Keratinocyte (primary cell): ENCODE data around the gene ARID3A. TPM values are rescaled to one million over a fixed set of nuclear protein-coding genes. Genes with fewer than 3 reads are reported as not detected.

Experiments
- DNase-seq: peaks from one replicate; pipeline ENCODE4 v3.0.0-alpha.2; 2011; ENCODE audit warnings: low read depth, missing footprints, low spot score
- FAIRE-seq: peaks from 2 replicates; lab custom pipeline; 2011; peaks lifted over from hg19 to GRCh38; lab: Jason Lieb, UNC
- H2AFZ ChIP-seq: 2 replicates; pipeline ENCODE4 v1.6.0; 2012; ENCODE audit warnings: low read length, control low read depth, inconsistent platforms; ENCODE audit not compliant: control insufficient read depth
- H3K27ac ChIP-seq: 2 replicates; pipeline ENCODE4 v1.5.1; 2011; ENCODE audit warnings: low read length; ENCODE audit not compliant: control insufficient read depth, insufficient read depth
- H3K27me3 ChIP-seq: 3 replicates; pipeline ENCODE4 v1.6.0; 2011; ENCODE audit warnings: low read length; ENCODE audit not compliant: control insufficient read depth, insufficient read depth; ENCODE audit errors: extremely low read depth
- H3K36me3 ChIP-seq, 2 experiments: 2 replicates in 1 of 2; 3 replicates in 1 of 2; pipeline ENCODE4 v1.5.1; 2011; ENCODE audit warnings: low read length in 2 of 2, mild to moderate bottlenecking in 1 of 2; ENCODE audit not compliant: control insufficient read depth in 2 of 2, insufficient read depth in 2 of 2; ENCODE audit errors: extremely low read depth in 1 of 2
- H3K4me1 ChIP-seq: 3 replicates; pipeline ENCODE4 v1.5.1; 2011; ENCODE audit warnings: low read length; ENCODE audit not compliant: control insufficient read depth, insufficient read depth; ENCODE audit errors: extremely low read depth
- H3K4me2 ChIP-seq: 3 replicates; pipeline ENCODE4 v1.6.0; 2011; ENCODE audit warnings: low read depth, low read length; ENCODE audit not compliant: control insufficient read depth, insufficient read depth; ENCODE audit errors: extremely low read depth
- H3K4me3 ChIP-seq, 3 experiments: fragments of 200-600 bp in 1 of 3; sonication (generic) in 1 of 3; 2 replicates in 2 of 3; 3 replicates in 1 of 3; pipeline ENCODE4 v1.5.1; 2011 to 2016; ENCODE audit warnings: low read length in 3 of 3, mild to moderate bottlenecking in 3 of 3, control low read depth in 2 of 3, inconsistent platforms in 1 of 3, low read depth in 1 of 3, mixed read lengths in 1 of 3, mixed run types in 1 of 3, moderate library complexity in 1 of 3; ENCODE audit not compliant: control insufficient read depth in 2 of 3, insufficient read depth in 2 of 3; ENCODE audit errors: extremely low read depth in 1 of 3
- H3K79me2 ChIP-seq: 2 replicates; pipeline ENCODE4 v1.6.0; 2012; ENCODE audit warnings: low read length; ENCODE audit not compliant: control insufficient read depth, insufficient read depth
- H3K9ac ChIP-seq: 3 replicates; pipeline ENCODE4 v1.6.0; 2011; ENCODE audit warnings: low read length; ENCODE audit not compliant: control insufficient read depth, insufficient read depth; ENCODE audit errors: extremely low read depth
- H3K9me1 ChIP-seq: 3 replicates; pipeline ENCODE4 v1.6.0; 2011; ENCODE audit warnings: low read length; ENCODE audit not compliant: control insufficient read depth, insufficient read depth; ENCODE audit errors: extremely low read depth
- H3K9me3 ChIP-seq: 2 replicates; pipeline ENCODE4 v1.5.1; 2012; ENCODE audit warnings: low read depth, low read length; ENCODE audit not compliant: control insufficient read depth
- H4K20me1 ChIP-seq: 3 replicates; pipeline ENCODE4 v1.6.0; 2011; ENCODE audit warnings: low read length; ENCODE audit not compliant: control insufficient read depth, insufficient read depth; ENCODE audit errors: extremely low read depth
- CTCF ChIP-seq, 3 experiments: IDR thresholded peaks in 1 of 3; conservative IDR thresholded peaks in 1 of 3; optimal IDR thresholded peaks in 1 of 3; 2 replicates in 2 of 3; 3 replicates in 1 of 3; pipeline versions ENCODE3 to v1.5.1; 2011; ENCODE audit warnings: low read length in 3 of 3, mild to moderate bottlenecking in 3 of 3, moderate library complexity in 2 of 3, control low read depth in 1 of 3, inconsistent platforms in 1 of 3; ENCODE audit not compliant: insufficient read depth in 2 of 3; ENCODE audit errors: extremely low read depth in 1 of 3
- EZH2 ChIP-seq: IDR thresholded peaks from one replicate; pipeline ENCODE4 v1.6.1; 2012; ENCODE audit warnings: inconsistent platforms, mild to moderate bottlenecking, low read length, moderate library complexity
- dilution Hi-C: fragments of 300-500 bp; cut with MboI; formaldehyde crosslinking; loops from one replicate; pipeline ENCODE4 v1.7.0; 2020; ENCODE audit warnings: low sequenced_read_pairs; ENCODE audit not compliant: extremely low pct_ligation_motif_present
- polyA plus RNA-seq, 5 experiments: library from polyadenylated mRNA; depleted of rRNA in 3 of 5; stranded (reverse) in 3 of 5; stranded (forward) in 1 of 5; unstranded in 1 of 5; fragments of >200 nt; gene quantifications; 1 replicate in 1 of 5; 2 replicates in 3 of 5; 3 replicates in 1 of 5; pipeline versions ENCODE4 v1.2.1 to v1.2.3, GENCODE V29; 2011 to 2012; ENCODE audit warnings: missing spikeins in 2 of 5, low read depth in 1 of 5, low replicate concordance in 1 of 5

Gene ARID3A
- polyA plus RNA-seq, 1 donor (not counting 4 experiments of a cell fraction or from before 2014, with no cell fraction given), result 2.6 TPM

DNA sequence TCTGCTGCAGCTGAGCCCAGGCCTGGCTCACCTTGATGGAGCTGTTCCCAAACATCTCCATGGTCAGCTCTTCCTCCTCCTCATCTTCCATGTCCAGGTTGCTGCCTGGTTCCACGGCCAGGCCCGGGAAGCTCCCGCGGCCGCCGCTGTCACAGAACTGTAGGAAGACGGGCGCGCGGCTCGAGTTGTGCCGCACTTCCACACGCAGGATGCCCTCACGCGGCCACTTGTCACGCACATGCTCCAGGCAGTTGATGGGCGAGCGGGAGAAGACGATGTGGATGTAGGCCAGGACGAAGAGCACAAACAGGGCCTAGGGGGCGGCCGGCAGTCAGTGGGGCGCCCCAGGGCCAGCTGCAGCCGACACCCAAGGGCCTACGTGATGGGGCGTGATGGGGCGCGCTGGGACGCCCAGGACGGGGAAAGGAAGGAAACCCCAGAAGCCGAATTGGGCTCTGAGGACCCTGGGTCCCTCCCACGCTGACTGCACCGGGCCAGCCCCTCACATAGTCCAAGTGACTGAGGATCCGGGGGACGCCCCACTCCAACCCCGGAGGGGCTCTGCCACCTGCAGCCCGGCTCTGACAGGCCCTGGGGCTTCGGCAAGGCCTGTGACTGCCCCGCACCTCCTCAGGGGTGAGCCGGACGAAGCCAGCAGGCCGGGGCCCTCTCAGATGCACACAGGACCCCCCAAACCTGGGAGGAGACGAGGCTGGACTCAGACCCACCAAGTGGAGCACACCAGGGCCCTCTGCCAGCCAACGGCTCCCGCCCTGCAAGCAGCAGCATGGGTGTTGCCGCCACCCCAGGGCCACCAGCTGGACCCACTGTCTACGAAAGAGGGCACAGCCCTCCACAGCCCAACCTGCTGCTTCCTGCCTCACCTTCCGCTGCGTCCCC, 88.6 kb downstream of the ARID3A start:
- TF ChIP-seq CTCF (optimal IDR thresholded peaks at IDR 0.05 in 1 of 3, IDR thresholded peaks at IDR 0.05 in 1 of 3, conservative IDR thresholded peaks at IDR 0.05 in 1 of 3; ENCODE audit: extremely low read depth in 1 of 3, insufficient read depth in 2 of 3, low read length in 3 of 3) (no peak), EZH2 (no peak)
- no peaks in the 10 kb centered on the region for H3K9me3 ChIP-seq
- peaks cover 33% of the 10 kb centered on the region for H3K4me1 ChIP-seq
- H4K20me1 ChIP-seq, result peaks cover 26% of the 10 kb centered on the region
- H3K9ac ChIP-seq, result no peak overlapping the region
- no peak overlapping the region for H3K4me3 ChIP-seq
- no peaks in the 10 kb centered on the region for H3K27me3 ChIP-seq
- FAIRE-seq (no peak), DNase-seq (no peak)
- H2AFZ ChIP-seq, result no peak overlapping the region
- H3K36me3 ChIP-seq, result peaks cover 7 to 17% of the 10 kb centered on the region in 2 experiments
- no peak overlapping the region for H3K4me2 ChIP-seq
- H3K9me1 ChIP-seq, result peaks cover 4% of the 10 kb centered on the region
- H3K79me2 ChIP-seq, result peaks cover 66% of the 10 kb centered on the region
- dilution Hi-C loops, result no loop called here
- H3K27ac ChIP-seq, result no peak overlapping the region

DNA sequence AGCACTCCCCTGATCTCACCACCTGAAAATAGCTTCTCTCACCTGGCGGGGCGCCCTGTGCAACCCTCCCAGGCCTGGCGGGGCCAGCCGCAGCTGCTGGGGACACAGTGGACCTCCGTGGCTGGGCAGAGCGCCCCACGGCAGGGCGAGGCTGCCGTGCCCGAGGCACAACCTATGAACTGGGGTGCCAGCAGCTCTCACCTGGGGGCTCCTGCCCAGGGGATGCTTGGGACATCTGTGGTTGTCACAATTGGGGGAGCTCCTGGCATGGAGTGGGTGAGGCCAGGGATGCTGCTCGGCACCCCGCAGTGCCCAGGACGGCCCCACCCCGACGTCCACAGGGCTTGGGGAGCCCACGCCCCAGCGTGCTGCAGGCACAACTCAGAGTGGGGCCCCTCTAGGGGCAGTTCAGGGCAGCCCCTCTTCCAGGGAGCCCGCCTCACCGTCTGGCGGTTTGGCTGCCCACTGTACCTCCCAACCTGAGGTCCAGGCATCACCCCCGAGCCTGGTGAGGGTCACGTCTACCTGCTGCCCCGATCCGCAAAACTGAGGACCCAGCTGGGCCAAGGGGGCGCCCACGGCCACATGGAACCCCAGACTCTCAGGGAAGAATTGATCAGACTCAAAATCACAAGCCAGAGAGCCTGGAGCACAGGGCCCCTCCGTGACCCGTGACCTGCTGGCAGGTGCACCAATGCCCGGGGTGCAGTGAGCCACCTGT, 89.4 kb downstream of the ARID3A start:
- H2AFZ ChIP-seq, result no peak overlapping the region
- peaks cover 7 to 13% of the 10 kb centered on the region in 2 experiments for H3K36me3 ChIP-seq
- no peak overlapping the region for H3K27ac ChIP-seq
- peaks cover 4% of the 10 kb centered on the region for H3K9me1 ChIP-seq
- H3K4me1 ChIP-seq, result peaks cover 38% of the 10 kb centered on the region
- dilution Hi-C loops, result no loop called here
- no peak for TF ChIP-seq CTCF (optimal IDR thresholded peaks at IDR 0.05 in 1 of 3, IDR thresholded peaks at IDR 0.05 in 1 of 3, conservative IDR thresholded peaks at IDR 0.05 in 1 of 3; ENCODE audit: extremely low read depth in 1 of 3, insufficient read depth in 2 of 3, low read length in 3 of 3)
- no peak for TF ChIP-seq EZH2
- FAIRE-seq (no peak), DNase-seq (no peak)
- H3K9me3 ChIP-seq, result no peaks in the 10 kb centered on the region
- peaks cover 74% of the 10 kb centered on the region for H3K79me2 ChIP-seq
- peaks cover 31% of the 10 kb centered on the region for H4K20me1 ChIP-seq
- H3K4me2 ChIP-seq, result no peak overlapping the region
- H3K9ac ChIP-seq, result no peak overlapping the region
- no peak overlapping the region for H3K4me3 ChIP-seq
- H3K27me3 ChIP-seq, result no peaks in the 10 kb centered on the region
